HG02840 (cell line): ENCODE data around the gene RNF168.
"Not testable (repeated sequence)": the region's sequence is repeated elsewhere in the genome, so short reads cannot be mapped to it uniquely, and the experiment has no call there.

ENCODE experiments used
- ATAC-seq: cut with Tn5 transposase; IDR thresholded peaks from one replicate; pipeline ENCODE4 v1.9.1; 2021; ENCODE audit warnings: mild to moderate bottlenecking, moderate library complexity, moderate number of reproducible peaks; ENCODE audit not compliant: unreplicated experiment, low FRiP score

The RNF168 gene

DNA sequence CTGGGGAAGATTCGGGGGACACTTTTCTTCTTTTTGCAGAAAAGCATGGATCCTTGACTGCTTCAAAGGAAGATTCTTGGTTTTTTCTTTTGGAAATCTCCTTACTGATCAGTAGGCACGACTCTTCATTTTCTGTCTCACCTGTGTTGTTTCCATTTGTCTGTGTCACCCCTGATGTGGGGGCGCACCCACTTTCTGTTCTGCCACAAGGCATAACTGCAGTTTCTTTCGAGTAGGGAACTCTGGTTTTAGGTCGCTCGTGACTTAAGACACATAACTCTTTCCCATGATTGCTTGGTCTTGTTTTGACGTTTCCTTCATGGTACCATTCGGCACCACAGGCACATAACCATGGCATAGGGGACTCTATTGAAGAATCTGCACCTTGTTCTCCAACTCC lies 31.3 kb downstream of the RNF168 start:
- ATAC-seq = no peak

DNA sequence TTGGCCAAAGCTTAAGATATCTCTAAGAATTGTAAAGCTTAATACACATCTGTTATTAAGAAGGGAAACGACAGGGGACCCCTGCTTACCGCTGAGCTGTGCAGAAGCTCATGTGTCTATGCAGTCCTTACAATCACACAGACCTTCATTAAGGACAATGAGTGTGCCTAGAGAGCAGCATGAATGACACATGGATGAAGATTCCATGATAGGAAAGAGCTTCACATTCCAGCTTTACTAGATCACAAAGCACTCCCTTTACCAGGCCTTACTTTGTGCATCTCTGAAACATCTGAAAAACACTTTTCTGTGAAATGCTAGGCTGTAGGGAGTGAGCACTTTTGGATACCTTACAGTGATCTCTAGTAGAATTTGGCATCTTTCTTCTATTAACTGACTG lies 32.0 kb downstream of the RNF168 start:
- ATAC-seq = no peak

- ATAC-seq = not testable (repeated sequence)
These were observed 33.4 kb downstream of the RNF168 start for GRCh38 chr3:196470182-196470581.

- ATAC-seq = no peak
These were observed 39.8 kb downstream of the RNF168 start for GRCh38 chr3:196463804-196464203.

DNA sequence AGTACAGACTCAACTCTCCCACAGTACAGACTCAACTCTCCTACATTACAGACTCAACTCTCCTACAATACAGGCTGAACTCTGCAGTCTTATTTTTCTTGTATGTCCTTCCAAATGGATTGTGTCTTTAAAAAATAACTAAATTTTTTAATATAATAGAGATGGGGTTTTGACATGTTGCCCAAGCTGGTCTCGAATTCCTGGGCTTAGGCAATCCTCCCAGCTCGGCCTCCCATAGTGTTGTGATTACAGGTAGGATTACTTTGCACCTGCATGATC lies 40.2 kb downstream of the RNF168 start:
- ATAC-seq = no peak

GRCh38 chr3:196462680-196463477 lies 40.7 kb downstream of the RNF168 start:
- ATAC-seq = not testable (repeated sequence)

DNA sequence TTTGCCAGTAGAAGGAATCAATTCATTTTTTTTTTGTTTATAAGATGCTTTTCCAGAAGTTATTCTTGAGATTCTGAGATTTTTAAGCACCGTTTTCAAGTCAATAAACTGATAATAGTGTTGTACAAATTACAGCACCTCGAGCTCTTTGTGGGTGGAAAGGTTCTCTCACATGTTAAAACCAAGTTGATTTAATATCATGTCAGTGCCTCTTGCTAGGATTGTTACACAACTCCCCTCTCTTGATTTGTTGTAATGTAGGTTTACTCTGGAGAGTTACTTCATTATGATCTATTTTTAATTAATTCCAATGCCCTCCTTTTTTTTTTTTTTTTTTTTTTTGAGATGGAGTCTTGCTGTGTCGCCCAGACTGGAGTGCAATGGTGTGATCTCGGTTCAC lies 45.5 kb downstream of the RNF168 start:
- no peak for ATAC-seq

DNA sequence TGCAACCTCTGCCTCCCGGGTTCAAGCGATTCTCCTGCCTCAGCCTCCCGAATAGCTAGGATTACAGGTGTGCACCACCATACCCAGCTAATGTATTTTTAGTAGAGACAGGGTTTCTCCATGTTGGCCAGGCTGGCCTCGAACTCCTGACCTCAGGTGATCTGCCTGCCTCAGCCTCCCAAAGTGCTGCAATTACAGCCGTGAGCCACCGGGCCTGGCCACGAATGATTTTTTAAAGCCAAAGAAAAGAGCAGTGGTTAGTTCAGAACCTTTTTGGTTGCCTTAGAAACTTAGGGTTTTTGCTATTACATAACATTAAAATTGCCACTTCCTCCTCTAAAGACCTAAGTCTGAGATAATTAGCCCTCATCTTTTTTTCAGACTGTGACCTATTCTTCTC lies 46.1 kb downstream of the RNF168 start:
- not testable (repeated sequence) for ATAC-seq

DNA sequence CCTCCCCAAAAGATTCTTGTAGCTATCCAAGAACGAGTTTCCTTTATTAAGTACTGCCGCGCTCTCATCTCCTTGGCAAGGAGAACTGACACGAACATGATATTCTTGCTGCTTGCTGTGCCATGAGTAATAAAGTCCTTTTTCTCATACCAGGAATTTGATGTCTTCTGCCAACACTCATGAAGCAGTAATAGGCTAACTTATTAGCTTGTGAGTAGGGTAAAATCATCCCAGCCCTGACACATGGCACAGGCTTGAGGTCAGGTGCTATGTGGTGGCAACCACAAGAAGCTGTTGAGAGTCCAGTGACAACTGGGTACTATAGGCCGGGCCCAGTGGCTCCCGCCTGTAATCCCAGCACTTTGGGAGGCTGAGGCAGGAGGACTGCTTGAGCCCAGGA lies 48.6 kb downstream of the RNF168 start:
- ATAC-seq = no peak

DNA sequence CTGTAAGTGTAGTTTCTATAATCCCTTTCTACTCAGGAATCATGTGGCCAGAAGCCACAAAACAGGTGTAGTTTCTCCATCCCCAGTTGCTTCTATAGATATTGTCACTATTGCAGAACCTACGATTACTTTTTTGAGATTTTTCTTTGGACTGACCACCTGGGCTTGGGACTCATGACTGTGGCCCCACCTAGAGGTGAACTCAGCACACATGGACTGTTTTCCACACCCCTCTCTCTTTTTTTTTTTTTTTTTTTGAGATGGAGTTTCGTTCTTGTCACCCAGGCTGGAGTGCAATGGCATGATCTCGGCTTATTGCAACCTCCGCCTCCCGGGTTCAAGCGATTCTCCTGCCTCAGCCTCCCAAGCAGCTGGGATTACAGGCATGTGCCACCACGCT lies 58.2 kb downstream of the RNF168 start:
- ATAC-seq = not testable (repeated sequence)

- no peak for ATAC-seq
These were observed 59.1 kb downstream of the RNF168 start for GRCh38 chr3:196444500-196444894.

- ATAC-seq = no peak
These were observed 62.9 kb downstream of the RNF168 start for GRCh38 chr3:196440696-196441095.

GRCh38 chr3:196440041-196440537 lies 63.5 kb downstream of the RNF168 start:
- ATAC-seq = no peak

GRCh38 chr3:196432137-196432879 lies 71.3 kb downstream of the RNF168 start, which contains the start of gene UBXN7:
UBXN7 (minus strand) TSS chr3:196432427; CDS start chr3:196432399, 28 bp downstream.
- peak; percentile 83 for ATAC-seq

DNA sequence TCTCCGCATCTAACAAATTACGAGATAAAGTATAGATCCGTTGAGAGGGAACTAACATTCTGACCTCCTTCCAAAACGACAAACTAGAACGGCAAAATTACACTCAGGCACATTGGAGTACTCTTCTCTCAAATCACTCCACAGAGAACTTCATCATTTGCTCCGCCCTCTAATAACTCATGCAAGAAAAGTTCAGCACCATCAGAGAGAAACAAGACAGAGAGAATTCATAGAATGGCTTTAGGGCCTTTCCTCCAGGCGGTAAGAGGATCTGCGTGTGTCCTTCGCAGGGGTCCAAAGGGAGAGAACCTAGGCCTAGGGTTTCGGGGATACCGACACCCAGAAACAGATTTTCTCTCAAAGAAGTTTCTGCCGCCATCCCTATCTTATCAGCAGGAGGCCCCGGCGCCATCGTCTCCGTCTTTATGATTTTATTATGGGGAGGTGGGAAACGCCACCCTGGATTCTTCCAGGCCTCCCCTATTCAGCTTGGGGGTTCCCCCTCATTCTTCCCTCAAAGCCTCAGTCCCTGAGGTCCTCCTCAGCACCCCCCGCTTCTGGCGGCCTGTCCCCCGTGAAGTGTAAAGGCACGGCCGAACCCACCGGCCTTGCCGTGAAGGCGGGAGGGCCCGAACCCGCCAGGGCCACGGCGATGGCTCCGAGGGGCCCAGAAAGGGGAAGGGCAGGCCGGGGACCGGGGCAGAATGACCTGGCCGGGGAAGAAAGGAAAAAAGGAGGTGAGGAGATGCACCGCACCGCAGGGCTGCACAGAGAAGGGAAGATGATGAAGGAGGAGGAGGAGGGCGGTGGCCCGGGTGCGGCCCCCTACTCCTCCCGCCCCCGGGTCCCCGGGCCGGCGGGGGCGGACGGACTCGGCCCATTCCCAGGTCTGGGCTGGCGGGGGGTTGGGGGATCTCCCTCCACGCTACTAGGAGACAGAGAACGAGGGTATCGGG lies 72.1 kb downstream of the RNF168 start:
- peak; percentile 35 for ATAC-seq

- ATAC-seq = no peak
These were observed 75.5 kb downstream of the RNF168 start for GRCh38 chr3:196428041-196428440.

DNA sequence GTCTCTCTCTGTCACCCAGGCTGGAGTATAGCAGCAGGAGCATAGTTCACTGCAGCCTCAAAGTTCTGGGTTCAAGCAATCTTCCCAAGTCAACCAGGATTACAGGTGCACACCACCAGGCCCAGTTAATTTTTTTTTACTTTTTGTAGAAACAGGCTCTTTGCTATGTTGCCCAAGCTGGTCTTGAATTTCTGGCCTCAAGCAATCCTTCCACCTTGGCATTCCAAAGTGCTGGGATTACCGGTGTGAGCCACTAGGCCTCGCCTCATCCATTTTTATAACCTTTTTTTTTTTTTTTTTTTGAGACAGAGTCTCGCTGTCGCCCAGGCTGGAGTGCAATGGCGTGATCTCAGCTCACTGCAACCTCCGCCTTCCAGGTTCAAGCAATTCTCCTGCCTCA lies 79.1 kb downstream of the RNF168 start:
- not testable (repeated sequence) for ATAC-seq

DNA sequence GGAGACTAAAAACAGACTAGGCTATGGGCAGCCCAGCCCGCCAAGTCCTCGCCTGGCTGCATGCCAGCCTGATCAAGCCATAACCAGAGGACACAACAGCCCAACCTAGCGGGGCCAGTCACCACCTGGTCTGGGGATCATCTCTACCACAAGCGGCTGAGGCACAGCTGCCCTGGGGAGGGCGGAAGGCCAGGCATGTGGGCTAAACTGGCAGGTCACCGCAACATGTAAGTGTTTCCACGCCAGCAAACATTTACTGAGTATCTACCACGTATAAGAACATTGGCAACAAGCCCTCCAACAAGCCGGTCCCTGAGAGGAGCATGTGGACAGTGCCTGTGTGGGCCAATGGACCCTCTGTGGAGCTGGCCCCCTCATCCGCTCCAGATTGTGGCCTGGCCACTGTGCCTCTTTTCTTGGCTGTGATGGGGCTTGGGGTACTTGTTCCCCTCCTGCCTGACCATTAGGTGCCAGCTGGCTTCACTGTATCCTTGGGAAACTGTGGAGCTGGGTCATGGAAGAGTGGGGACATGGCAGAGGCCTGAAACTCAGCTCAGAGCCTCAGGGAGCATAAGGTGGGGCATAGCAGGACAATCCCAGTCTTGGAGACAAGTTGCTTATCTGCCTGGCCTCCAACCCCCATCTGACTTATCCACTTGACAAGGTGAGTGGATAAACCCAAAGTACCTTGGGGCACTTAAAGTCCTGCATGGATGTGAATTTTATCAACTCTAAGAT lies 80.4 kb downstream of the RNF168 start:
- ATAC-seq = no peak

- not testable (repeated sequence) for ATAC-seq
These were observed 81.9 kb downstream of the RNF168 start for GRCh38 chr3:196421668-196422067.

DNA sequence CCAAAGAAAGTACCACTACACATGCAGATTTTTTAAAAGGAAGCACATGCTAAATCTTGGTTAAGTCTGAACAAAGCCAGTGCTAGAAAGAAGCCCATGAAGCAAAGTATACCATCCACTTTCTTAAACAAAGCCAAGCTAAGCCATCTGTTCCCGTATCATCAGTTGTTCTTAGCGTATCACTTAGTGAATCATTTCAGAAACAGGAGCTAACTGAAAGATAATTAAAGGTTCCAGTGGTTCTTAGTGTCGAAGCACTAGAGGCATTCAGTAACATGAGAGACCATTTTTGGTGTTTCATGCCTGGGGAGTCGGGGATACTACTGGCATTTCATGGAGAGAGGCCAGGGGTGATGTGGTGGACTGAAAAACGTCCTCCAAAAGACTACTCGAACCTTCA lies 84.2 kb downstream of the RNF168 start:
- no peak for ATAC-seq
